Kidney epithelial cell (primary cell): ENCODE results near the gene CREB5. TPM values are rescaled to one million over a fixed set of nuclear protein-coding genes. Genes with fewer than 3 reads are reported as not detected.

Experiments
- DNase-seq: peaks from one replicate; pipeline ENCODE4 v3.0.0-alpha.2; 2010; ENCODE audit warnings: low read depth
- H3K27me3 ChIP-seq: 2 replicates; pipeline ENCODE4 v1.6.0; 2011; ENCODE audit warnings: low read length; ENCODE audit not compliant: control insufficient read depth, insufficient read depth
- H3K36me3 ChIP-seq: 2 replicates; pipeline ENCODE4 v1.5.1; 2011; ENCODE audit warnings: low read length; ENCODE audit not compliant: control insufficient read depth, insufficient read depth
- H3K4me3 ChIP-seq: 2 replicates; pipeline ENCODE4 v1.5.1; 2011; ENCODE audit warnings: low read depth, mild to moderate bottlenecking, control low read depth, low read length
- total RNA-seq: library from RNA; depleted of rRNA; stranded (reverse); fragments of >200 nt; gene quantifications from 2 replicates; pipeline ENCODE4 v1.2.3, GENCODE V29; 2015
- TF ChIP-seq, protein P1 (sequence below): IDR thresholded peaks from 2 replicates; pipeline ENCODE4 v1.5.1; 2011; ENCODE audit warnings: mild to moderate bottlenecking, moderate library complexity, low read length, control low read depth, inconsistent platforms; ENCODE audit not compliant: insufficient read depth, poor library complexity, severe bottlenecking

Gene CREB5
- total RNA-seq, 1 donor from 2014 or later = 27.9 TPM

GRCh38 chr7:28638914-28639313, 226.6 kb downstream of the CREB5 start:
- TF ChIP-seq, protein P1, sequence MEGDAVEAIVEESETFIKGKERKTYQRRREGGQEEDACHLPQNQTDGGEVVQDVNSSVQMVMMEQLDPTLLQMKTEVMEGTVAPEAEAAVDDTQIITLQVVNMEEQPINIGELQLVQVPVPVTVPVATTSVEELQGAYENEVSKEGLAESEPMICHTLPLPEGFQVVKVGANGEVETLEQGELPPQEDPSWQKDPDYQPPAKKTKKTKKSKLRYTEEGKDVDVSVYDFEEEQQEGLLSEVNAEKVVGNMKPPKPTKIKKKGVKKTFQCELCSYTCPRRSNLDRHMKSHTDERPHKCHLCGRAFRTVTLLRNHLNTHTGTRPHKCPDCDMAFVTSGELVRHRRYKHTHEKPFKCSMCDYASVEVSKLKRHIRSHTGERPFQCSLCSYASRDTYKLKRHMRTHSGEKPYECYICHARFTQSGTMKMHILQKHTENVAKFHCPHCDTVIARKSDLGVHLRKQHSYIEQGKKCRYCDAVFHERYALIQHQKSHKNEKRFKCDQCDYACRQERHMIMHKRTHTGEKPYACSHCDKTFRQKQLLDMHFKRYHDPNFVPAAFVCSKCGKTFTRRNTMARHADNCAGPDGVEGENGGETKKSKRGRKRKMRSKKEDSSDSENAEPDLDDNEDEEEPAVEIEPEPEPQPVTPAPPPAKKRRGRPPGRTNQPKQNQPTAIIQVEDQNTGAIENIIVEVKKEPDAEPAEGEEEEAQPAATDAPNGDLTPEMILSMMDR = no peak
- no peaks in the 10 kb centered on the region for H3K27me3 ChIP-seq

GRCh38 chr7:28640001-28640400, 227.7 kb downstream of the CREB5 start:
- no peak overlapping the region for H3K4me3 ChIP-seq
- no peaks in the 10 kb centered on the region for H3K36me3 ChIP-seq
- TF ChIP-seq, protein P1 = no peak
- no peaks in the 10 kb centered on the region for H3K27me3 ChIP-seq
- no peak for DNase-seq

More at GRCh38 chr7:28638914-28639313, 226.6 kb downstream of the CREB5 start:
- no peaks in the 10 kb centered on the region for H3K36me3 ChIP-seq
- H3K4me3 ChIP-seq = no peak overlapping the region
- no peak for DNase-seq

GRCh38 chr7:28641752-28642545, 229.6 kb downstream of the CREB5 start:
- no peaks in the 10 kb centered on the region for H3K27me3 ChIP-seq
- no peaks in the 10 kb centered on the region for H3K36me3 ChIP-seq
- TF ChIP-seq, protein P1 = no peak
- H3K4me3 ChIP-seq = no peak overlapping the region
- DNase-seq = no peak

DNA sequence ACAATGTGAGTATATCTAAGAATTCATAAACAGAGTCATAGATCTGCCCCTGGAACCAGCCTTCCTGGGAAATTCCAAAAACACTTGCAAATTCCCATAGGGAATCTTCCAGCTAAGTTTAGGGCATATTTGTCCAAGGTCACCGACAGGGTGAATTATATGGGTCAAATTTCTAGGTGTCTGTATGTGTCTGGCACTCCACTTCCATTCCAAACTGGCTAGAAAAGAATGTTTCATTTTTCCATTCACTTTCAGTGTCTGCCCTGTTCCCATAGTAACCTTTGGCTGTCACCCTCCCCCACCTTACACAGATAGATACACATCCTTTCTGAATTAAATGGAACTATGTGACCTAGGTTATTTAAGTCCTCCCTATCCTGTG, 230.9 kb downstream of the CREB5 start:
- Histone ChIP-seq H3K4me3 (no peak overlapping the region), H3K27me3 (no peaks in the 10 kb centered on the region), H3K36me3 (no peaks in the 10 kb centered on the region)
- no peak for DNase-seq
- TF ChIP-seq, protein P1 = no peak

GRCh38 chr7:28643584-28644340, 231.4 kb downstream of the CREB5 start:
- TF ChIP-seq, protein P1 = no peak
- no peak overlapping the region for H3K4me3 ChIP-seq
- H3K27me3 ChIP-seq = no peaks in the 10 kb centered on the region
- no peak for DNase-seq
- H3K36me3 ChIP-seq = no peaks in the 10 kb centered on the region
